Suprapubic skin (tissue), 4 donors: ENCODE data around the gene M1AP. TPM values are rescaled to one million over a fixed set of nuclear protein-coding genes. Genes with fewer than 3 reads are reported as not detected.
A peak's percentile ranks its signal among the peaks of the same experiment; 100 is the strongest.

Source experiments
- DNase-seq, 2 donors: peaks; one replicate each; pipeline ENCODE4 v3.0.0-alpha.2; 2019; ENCODE audit warnings: low spot score in 2 of 2
- H3K27ac ChIP-seq: fragments of 200-600 bp; sonication (generic); one replicate; pipeline ENCODE4 v1.5.1; 2019
- H3K27me3 ChIP-seq: fragments of 200-600 bp; sonication (generic); one replicate; pipeline ENCODE4 v1.5.1; 2019
- H3K36me3 ChIP-seq: fragments of 200-600 bp; sonication (generic); one replicate; pipeline ENCODE4 v1.5.1; 2019
- H3K4me1 ChIP-seq: fragments of 200-600 bp; sonication (generic); one replicate; pipeline ENCODE4 v1.5.1; 2019
- H3K4me3 ChIP-seq: fragments of 200-600 bp; sonication (generic); one replicate; pipeline ENCODE4 v1.5.1; 2019; ENCODE audit warnings: mild to moderate bottlenecking
- H3K9me3 ChIP-seq: fragments of 200-600 bp; sonication (generic); one replicate; pipeline ENCODE4 v1.5.1; 2019
- EP300 ChIP-seq: sonication (generic); formaldehyde crosslinking; IDR thresholded peaks from one replicate; pipeline ENCODE4 v1.6.1; 2017; ENCODE audit warnings: antibody characterized with exemption
- POLR2A ChIP-seq, 2 donors: fragments of 450-650 bp; IDR thresholded peaks; one replicate each; pipeline ENCODE4 v1.6.1; 2017; ENCODE audit warnings: antibody characterized with exemption in 2 of 2, mild to moderate bottlenecking in 2 of 2, moderate library complexity in 2 of 2
- POLR2AphosphoS5 ChIP-seq, 3 donors: sonication (generic); formaldehyde crosslinking; IDR thresholded peaks; one replicate each; pipeline ENCODE4 v1.6.1; 2017; ENCODE audit warnings: antibody characterized with exemption in 3 of 3
- WGBS: methylation state at CpG from one replicate; pipeline ENCODE4 v1.1.5; 2018; 5-methylcytosine and 5-hydroxymethylcytosine counted together
- total RNA-seq, 4 donors: library from RNA; depleted of rRNA; stranded (reverse); fragments of >200 nt; gene quantifications; one replicate each; pipeline ENCODE4 v1.1.0, GENCODE V29; 2016
- TF ChIP-seq, protein P1 (sequence below), 2 donors: fragments of 200-600 bp in 1 of 2; fragments of 450-650 bp in 1 of 2; sonication (generic) in 1 of 2; IDR thresholded peaks; one replicate each; pipeline ENCODE4 v1.5.1; 2016 to 2019; ENCODE audit warnings: antibody characterized with exemption in 2 of 2, mild to moderate bottlenecking in 1 of 2, moderate library complexity in 1 of 2

Gene M1AP
- total RNA-seq, 4 donors from 2014 or later: 1.1 TPM; not detected in 3

DNA sequence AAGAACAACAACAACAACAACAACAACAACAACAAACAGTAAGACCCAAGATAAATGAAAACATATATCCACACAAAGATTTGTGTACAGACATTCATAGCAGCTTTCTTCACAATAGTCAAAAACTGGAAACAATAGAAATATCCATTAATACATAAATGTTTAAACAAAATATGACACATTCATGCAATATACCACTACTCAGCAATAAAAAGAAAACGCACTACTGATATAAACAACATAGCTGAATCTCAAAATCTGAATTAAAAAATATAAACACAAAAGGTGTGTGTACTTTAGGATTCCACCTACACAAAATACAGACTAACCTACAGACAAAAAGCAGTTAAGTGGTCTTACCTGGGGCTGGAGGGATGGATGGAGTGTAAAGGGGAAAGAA is 51.5 kb downstream of the M1AP start:
- no peak overlapping the region for H3K27ac ChIP-seq
- no peaks in the 10 kb centered on the region for H3K4me1 ChIP-seq
- TF ChIP-seq, protein P1, sequence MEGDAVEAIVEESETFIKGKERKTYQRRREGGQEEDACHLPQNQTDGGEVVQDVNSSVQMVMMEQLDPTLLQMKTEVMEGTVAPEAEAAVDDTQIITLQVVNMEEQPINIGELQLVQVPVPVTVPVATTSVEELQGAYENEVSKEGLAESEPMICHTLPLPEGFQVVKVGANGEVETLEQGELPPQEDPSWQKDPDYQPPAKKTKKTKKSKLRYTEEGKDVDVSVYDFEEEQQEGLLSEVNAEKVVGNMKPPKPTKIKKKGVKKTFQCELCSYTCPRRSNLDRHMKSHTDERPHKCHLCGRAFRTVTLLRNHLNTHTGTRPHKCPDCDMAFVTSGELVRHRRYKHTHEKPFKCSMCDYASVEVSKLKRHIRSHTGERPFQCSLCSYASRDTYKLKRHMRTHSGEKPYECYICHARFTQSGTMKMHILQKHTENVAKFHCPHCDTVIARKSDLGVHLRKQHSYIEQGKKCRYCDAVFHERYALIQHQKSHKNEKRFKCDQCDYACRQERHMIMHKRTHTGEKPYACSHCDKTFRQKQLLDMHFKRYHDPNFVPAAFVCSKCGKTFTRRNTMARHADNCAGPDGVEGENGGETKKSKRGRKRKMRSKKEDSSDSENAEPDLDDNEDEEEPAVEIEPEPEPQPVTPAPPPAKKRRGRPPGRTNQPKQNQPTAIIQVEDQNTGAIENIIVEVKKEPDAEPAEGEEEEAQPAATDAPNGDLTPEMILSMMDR (IDR thresholded peaks at IDR 0.05): no peak
- no peak for TF ChIP-seq EP300
- TF ChIP-seq POLR2A (IDR thresholded peaks at IDR 0.05): no peak
- no peak for TF ChIP-seq POLR2AphosphoS5 (IDR thresholded peaks at IDR 0.05)
- H3K9me3 ChIP-seq: no peaks in the 10 kb centered on the region
- no peaks in the 10 kb centered on the region for H3K36me3 ChIP-seq
- H3K4me3 ChIP-seq: no peak overlapping the region
- WGBS: 86% methylated on average over 1 of the region's 1 CpG
- peaks cover 34% of the 10 kb centered on the region for H3K27me3 ChIP-seq
- DNase-seq: no peak

DNA sequence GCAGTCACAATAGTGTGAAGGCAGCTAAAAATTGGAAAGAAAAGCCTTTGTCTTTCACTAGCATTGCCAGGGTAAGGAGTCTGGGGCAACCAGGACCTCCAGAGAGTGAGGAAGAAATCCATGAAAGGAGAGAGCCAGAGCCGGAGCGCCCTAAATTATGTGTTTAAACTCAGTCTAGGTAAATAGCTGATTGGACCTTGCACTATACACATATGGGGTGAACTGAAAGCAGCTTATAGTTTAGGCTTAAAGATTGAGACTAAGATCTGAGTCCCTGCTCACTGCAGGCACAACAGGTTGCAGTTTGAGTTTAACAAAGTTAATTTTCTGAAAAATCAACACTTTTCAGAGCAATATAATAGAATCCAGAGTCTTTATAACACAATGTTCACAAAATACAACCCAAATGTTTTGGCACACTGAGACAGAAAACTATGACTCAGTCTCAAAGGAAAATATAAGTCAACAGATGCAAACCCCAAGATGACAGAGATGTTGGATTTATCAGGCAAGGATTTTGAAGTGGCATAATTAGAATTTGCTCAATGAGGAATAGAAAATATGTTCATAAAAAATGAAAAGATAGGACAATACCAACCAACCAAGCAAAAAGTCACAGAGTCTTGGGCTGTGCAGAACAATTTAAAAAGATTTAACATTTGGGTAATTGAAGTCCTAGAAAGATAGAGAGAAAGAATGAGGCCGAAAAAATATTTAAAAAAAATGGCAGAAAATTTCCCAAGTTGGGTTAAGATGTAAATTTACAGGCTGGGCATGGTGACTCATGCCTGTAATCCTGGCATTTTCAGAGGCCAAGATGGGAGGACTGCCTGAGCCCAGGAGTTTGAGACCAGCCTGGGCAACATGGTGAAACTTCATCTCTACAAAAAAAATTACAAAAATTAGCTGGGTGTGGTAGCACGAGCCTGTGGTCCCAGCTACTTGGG is 54.0 kb downstream of the M1AP start:
- TF ChIP-seq POLR2A (IDR thresholded peaks at IDR 0.05) (no peak), POLR2AphosphoS5 (IDR thresholded peaks at IDR 0.05) (no peak), EP300 (no peak)
- TF ChIP-seq, protein P1 (IDR thresholded peaks at IDR 0.05): no peak
- Histone ChIP-seq H3K27me3 (peaks cover 42% of the 10 kb centered on the region), H3K4me1 (no peaks in the 10 kb centered on the region), H3K36me3 (no peaks in the 10 kb centered on the region), H3K27ac (no peak overlapping the region), H3K4me3 (no peak overlapping the region), H3K9me3 (no peaks in the 10 kb centered on the region)
- no peak for DNase-seq
- 82% methylated on average over 4 of the region's 4 CpGs for WGBS

DNA sequence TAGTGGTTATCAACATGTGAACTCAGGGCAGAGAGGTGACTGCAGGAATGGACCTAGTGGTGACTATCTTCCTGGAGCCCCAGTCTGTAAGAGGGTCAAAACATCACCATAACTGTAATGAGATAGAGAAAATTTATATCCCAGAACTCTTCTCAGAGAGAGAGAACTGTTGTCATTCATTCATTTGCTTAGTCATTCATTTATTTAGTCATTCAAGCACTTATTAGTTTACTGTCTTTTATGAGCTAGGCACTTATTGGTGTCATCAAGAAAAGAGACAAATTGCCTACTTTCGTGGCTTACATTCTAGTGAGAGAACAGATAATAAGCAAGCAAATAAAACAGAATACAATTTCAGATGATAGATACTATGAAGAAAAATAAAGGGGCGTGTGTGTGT is 59.5 kb downstream of the M1AP start:
- no peaks in the 10 kb centered on the region for H3K9me3 ChIP-seq
- H3K27ac ChIP-seq: no peak overlapping the region
- TF ChIP-seq EP300 (no peak), POLR2AphosphoS5 (IDR thresholded peaks at IDR 0.05) (no peak), POLR2A (IDR thresholded peaks at IDR 0.05) (no peak)
- TF ChIP-seq, protein P1 (IDR thresholded peaks at IDR 0.05): no peak
- H3K27me3 ChIP-seq: peaks cover 20% of the 10 kb centered on the region
- H3K4me3 ChIP-seq: no peak overlapping the region
- WGBS: 63% methylated on average over 2 of the region's 2 CpGs
- no peaks in the 10 kb centered on the region for H3K36me3 ChIP-seq
- no peak for DNase-seq
- H3K4me1 ChIP-seq: no peaks in the 10 kb centered on the region

DNA sequence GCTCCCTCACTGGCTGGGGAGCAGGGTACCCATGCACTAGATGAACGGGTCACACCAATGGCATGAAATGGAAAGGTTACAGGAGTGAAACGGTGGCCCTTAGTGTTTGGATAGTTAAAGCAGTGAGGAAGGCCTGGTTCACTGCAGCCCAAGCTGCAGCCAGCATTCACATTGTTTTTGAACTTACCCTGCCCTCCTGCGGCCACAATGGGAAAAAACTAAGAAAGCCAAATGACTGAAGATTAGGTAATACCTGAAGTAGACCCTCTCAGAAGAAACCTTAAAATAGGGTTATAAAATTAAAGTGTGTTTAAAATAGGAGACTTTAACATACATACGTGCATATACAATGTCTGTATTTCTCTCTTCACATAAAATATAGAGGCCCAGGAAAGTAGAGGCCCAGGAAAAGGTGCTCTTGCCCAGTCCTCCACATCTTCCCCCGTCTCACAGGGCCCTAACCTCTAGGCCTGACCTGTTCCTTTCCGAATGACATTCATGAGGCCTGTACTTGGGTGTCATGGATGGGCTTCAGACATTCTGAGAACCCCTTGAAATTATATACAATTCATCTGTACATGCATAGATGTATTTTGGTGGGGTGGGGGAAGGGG is 60.4 kb downstream of the M1AP start:
- TF ChIP-seq EP300 (no peak), POLR2A (IDR thresholded peaks at IDR 0.05) (no peak)
- TF ChIP-seq, protein P1 (IDR thresholded peaks at IDR 0.05): peak; percentile 54 to 72
- Histone ChIP-seq H3K36me3 (no peaks in the 10 kb centered on the region), H3K9me3 (no peaks in the 10 kb centered on the region), H3K4me3 (no peak overlapping the region), H3K27me3 (peaks cover 14% of the 10 kb centered on the region), H3K27ac (no peak overlapping the region), H3K4me1 (no peaks in the 10 kb centered on the region)
- DNase-seq: peak in 1 of 2 donors; percentile 66
- 31% methylated on average over 6 of the region's 6 CpGs for WGBS
